Smooth muscle cell of the brain vasculature (primary cell): ENCODE results near the gene ZNF273.
"Not testable (repeated sequence)": the region's sequence is repeated elsewhere in the genome, so short reads cannot be mapped to it uniquely, and the experiment has no call there.

Source experiments
- DNase-seq: peaks from one replicate; pipeline ENCODE4 v3.0.0-alpha.2; 2012; ENCODE audit warnings: low read depth, low spot score

ZNF273 gene

GRCh38 chr7:64888901-64889685 is 14.0 kb upstream of the ZNF273 start:
- no peak for DNase-seq

DNA sequence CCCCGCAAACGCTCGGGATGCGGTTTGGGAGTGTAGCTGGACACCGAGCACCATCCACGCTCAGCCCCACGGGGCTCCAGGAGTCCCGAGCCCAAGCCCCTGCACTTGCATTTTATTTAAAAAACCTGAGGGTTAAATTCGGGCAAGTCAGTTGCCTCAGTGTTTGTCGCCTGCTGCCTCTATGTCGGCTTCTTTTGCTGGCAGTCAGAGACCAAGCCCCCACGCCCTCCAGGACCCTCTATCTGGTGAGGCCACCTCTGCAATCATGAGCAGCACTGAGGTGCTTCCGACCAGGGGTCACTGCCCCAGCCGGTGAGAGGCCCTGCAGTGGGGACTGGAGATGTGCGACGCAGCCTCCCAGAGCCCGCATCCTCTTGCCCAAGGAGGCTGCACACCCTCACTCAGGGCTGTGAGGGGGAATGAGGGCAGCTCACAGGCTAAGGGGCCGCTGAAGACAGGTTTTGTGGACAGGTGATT is 13.3 kb upstream of the ZNF273 start:
- no peak for DNase-seq

GRCh38 chr7:64890273-64890672 is 12.8 kb upstream of the ZNF273 start:
- DNase-seq, result not testable (repeated sequence)

DNA sequence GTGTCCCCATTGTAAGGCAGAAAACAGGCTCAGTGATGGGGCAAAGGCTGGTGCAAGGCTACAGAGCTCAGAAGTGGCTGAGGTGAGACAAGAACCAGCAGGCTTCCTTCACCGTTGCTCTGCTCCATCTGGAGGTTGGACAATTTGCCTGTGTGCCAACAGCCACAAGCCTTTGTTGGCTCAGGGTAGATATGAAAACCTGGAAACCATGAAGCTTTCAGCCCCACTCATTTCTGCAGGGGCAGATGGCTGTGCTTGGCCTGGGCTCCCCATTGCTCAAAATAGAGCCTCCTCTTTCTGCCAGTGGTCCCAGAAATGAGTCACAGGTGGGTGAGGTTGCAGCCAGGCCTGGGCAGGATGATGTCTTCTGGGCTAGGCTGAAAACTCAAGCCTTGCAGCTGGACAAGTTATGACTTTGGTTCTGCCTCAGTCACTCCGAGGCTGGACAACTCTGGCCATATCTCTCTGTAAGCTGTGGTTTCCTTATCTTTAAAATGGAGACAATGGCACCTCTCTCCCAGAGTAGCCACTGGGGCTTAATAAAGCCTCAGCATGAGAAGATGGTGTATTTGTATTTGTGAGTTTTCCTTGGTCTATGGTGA is 12.2 kb upstream of the ZNF273 start:
- no peak for DNase-seq

DNA sequence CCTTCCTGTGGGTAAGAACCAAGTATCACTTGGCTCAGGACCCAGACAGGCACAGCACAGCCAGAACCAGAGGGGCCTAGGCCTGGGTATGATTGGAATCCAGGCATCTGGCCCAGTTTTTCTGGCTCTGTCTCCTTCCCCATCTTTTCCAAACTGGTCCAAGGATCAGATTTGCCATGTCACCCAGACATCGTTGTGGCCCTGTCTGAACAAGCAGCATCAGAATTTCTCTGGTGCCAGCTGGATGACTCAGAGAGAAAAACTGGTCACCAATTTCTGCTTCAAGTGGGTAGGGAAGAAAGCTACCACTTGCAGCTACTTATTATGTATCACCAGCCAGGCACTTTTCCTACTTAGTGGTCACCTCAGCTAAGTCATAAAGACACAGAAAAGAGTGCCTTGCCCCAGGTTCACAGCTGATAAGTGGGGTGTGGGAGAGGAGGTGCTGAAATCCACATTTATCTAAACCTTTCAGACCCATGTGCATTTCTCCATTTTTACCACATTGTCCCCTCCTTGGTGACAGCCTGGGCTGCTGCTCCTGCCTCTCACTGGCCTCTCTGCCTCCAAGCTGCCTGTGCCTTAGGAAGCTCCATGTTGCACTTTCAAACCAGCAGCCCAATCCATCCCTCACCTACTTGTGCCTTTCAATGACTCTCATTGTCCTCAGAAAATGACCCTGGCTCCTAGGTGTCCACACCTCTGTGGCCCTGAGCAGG is 11.6 kb upstream of the ZNF273 start:
- DNase-seq, result not testable (repeated sequence)

GRCh38 chr7:64892116-64892515 is 11.0 kb upstream of the ZNF273 start:
- no peak for DNase-seq

DNA sequence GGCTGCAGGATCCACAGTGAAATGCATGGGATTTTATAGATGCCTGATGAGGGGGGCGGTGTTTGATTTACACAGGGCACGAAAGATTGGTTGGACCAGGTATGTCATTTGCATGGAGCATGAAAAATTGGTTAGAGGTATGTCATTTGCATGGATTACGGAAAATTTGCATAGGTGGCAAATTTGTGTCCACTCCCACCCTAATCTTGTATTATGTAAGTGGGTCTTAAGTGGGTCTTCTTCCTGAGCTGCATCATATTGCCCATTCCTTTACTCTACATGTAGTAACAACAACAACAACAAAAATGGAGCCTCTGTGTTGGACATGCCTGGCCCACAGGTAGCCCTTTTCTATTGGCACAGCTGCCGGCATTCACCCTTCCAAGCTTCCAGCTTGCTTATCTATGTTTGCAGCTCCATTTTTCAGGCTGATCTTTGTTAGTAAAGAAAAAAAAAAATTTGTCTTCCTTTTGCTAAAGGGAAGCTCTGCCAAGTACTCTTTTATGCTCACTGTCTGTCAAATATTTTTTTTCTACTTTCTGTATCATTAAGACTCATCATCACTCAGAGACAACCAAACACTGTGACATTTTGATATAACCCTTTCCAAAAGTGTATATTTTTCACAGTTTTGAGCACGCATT is 10.3 kb upstream of the ZNF273 start:
- DNase-seq, result no peak

DNA sequence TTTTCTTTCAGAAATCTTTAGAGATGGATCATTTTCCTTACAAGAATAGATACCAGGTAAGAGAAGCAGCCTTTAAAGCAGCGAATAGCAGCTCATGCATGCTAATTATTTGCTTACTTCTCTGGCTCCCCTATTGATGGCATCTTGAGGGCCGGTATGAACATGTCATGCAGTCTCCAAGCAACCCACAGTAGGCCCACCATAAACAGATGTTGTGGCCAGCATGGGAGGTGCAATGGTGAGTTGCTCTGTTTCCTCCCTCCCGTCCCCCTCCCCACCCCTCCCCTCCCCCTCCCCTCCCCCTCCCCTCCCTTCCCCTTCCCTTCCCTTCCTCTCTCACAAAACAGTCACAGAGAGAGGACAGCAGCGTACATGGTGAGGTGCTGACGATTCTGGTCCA is 9.7 kb upstream of the ZNF273 start:
- DNase-seq, result no peak

DNA sequence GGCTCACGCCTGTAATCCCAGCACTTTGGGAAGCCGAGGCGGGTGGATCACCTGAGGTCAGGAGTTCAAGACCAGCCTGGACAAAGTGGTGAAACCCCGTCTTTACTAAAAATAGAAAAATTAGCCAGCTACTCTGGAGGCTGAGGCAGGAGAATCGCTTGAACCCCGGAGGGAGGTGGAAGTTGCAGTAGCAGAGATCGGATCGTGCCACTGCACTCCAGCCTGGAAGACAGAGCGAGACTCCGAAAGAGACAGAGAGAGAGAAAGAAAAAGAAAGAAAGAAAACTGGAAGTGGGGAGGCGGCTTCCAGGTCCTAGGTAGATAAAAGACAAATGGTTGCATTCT is 640 bp upstream of the ZNF273 start:
- DNase-seq, result not testable (repeated sequence)

GRCh38 chr7:64904008-64904407 is 935 bp downstream of the ZNF273 start:
- DNase-seq, result no peak

DNA sequence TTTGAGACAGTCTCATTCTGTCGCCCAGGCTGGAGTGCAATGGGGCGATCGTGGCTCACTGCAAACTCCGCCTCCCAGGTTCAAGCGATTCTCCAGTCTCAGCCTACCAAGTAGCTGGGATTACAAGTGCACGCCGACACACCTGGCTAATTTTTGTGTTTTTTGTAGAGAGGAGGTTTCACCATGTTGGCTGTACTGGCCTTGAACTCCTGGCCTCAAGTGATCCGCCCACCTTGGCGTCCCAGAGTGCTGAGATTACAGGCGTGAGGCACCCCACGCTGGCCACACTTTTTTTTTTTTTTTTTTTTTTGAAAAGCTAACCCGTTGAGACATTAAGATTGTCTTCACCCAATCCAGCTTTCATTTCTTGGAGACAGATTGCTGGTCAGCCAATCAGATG is 2.1 kb downstream of the ZNF273 start:
- no peak for DNase-seq

DNA sequence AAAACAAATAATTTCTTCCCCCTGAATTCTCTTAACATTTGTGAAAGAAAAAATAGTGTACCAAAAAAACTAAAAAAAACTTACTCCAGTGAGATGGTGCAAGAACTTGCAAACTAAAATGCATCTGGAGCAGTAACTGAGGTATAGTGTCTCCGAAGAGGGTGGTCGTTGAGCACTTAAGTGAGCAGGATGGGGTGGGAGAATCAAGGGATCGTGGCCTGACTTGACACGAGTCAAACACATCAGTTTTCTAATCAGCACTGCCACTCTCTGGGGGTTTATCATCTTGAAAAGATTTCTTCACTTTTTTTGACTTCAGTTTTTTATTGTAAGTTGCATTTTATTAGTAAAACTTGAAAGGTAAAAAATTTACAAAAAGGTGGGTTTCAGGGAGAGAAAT is 2.5 kb downstream of the ZNF273 start:
- no peak for DNase-seq

DNA sequence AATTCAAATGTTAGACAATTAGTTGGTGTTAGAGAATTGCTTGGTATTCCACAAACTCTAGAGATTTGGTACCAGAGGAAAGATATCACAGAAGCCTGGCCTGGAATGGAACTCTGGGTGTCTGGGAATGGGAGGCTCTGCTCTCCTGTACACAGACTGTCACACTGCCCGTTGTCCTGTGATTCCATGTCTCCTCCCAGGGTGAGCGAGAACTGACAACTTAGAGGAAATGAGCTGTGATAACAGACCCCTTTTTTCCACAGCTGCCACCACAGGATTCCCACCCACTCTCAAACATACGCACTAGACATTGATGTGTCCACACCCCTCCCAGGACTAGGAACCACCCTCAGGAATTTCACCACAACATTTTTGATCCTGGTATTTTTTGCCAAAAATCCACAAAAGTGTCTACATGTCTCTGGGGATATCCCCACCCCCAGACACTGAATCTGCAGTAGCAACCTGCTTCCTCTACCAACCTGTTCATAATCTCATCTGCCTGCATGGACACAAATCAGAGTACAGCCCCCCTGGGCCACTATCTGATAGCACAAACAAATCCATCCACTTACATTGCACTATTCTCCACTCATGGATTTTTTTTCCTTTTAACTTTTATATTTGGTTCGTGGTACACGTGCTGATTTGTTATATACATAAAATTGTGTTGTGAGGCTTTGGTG is 4.7 kb downstream of the ZNF273 start:
- no peak for DNase-seq

- no peak for DNase-seq
These were observed 5.3 kb downstream of the ZNF273 start for GRCh38 chr7:64908358-64908757.

DNA sequence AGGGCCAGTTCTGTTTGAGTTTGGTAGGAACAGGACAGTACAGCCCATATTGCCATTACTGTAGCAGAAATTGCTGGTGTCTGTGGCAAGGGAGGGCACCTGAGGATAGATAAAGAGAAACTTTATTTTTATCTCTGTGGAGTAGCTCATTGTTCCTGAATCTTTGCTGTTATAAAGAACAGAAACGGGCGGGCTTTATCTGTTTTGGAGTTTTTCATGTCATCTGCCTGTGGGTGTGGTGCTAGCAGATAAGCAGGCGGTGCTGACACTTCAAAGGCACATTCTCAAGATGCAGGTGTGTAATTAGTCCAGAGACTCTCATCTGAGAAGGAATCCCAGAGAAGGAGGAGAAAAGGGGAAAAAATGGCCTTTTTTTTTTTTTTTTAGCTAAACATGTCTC is 11.5 kb downstream of the ZNF273 start:
- DNase-seq, result no peak

DNA sequence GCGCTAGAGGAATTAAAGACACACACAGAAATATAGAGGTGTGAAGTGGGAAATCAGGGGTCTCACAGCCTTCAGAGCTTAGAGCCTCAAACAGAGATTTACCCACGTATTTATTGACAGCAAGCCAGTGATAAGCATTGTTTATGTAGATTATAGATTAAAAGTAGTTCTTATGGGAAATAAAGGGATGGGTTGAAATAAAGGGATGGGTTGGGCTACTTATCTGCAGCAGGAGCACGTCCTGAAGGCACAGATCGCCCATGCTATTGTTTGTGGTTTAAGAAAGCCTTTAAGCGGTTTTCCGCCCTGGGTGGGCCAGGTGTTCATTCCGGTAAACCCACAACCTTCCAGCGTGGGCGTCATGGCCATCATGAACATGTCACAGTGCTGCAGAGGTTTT is 12.2 kb downstream of the ZNF273 start:
- not testable (repeated sequence) for DNase-seq

- DNase-seq, result not testable (repeated sequence)
These were observed 25.4 kb downstream of the ZNF273 start for GRCh38 chr7:64928252-64929187.

DNA sequence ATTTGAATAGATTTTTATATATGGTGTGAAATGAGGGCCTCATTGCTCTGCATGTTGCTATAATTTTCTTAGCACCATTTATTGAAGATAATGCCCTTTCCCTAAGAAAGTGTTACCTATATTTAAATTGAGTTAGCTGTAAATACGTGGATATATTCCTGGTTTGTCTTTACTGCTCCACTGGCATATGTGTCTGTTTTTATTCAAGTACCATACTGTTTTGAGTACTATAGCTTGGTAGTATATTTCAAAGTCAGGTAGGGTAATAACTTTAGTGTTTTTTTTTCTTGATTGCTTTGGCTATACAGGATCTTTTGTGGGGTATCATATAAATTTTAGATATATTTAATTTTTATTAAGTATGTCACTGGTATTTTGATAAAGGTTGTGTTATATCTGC is 31.4 kb downstream of the ZNF273 start:
- no peak for DNase-seq

- no peak for DNase-seq
These were observed 35.5 kb downstream of the ZNF273 start for GRCh38 chr7:64938540-64938939.

GRCh38 chr7:64940021-64940420 is 36.9 kb downstream of the ZNF273 start:
- not testable (repeated sequence) for DNase-seq
